Kidney tubule cell (primary cell): ENCODE data around the gene APBB2.

Experiments used
- DNase-seq: peaks from one replicate; pipeline ENCODE4 v3.0.0-alpha.2; 2018; ENCODE audit warnings: low spot score

APBB2 gene

GRCh38 chr4:40905414-40905813, 308.9 kb downstream of the APBB2 start:
- DNase-seq = no peak

- peak; percentile 36 for DNase-seq
These were observed 313.8 kb downstream of the APBB2 start for GRCh38 chr4:40900531-40900930.

GRCh38 chr4:40897557-40898203, 316.7 kb downstream of the APBB2 start:
- DNase-seq = peak; percentile 75

GRCh38 chr4:40890764-40891163, 323.6 kb downstream of the APBB2 start:
- no peak for DNase-seq

DNA sequence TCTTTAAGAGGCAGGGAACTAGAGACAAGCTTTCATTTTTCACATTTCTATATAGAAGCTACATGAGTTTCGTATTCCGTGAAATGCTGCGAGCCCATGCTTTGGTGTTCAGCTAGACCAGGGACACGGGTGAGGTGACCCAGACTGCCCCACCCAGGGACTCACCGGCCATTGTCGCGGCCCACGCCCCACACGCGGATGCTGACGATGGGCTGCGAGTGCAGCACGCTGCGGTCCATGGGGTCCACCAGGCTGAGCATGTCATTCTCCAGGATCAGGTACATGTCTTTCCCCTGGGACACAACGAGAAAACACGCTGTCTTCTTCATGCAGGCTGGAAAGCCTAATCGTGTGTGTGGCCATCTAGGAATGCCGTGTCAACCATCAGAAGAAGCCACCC, 324.1 kb downstream of the APBB2 start:
- no peak for DNase-seq

- no peak for DNase-seq
These were observed 325.4 kb downstream of the APBB2 start for GRCh38 chr4:40888933-40889332.

- DNase-seq = no peak
These were observed 326.6 kb downstream of the APBB2 start for GRCh38 chr4:40887764-40888131.

DNA sequence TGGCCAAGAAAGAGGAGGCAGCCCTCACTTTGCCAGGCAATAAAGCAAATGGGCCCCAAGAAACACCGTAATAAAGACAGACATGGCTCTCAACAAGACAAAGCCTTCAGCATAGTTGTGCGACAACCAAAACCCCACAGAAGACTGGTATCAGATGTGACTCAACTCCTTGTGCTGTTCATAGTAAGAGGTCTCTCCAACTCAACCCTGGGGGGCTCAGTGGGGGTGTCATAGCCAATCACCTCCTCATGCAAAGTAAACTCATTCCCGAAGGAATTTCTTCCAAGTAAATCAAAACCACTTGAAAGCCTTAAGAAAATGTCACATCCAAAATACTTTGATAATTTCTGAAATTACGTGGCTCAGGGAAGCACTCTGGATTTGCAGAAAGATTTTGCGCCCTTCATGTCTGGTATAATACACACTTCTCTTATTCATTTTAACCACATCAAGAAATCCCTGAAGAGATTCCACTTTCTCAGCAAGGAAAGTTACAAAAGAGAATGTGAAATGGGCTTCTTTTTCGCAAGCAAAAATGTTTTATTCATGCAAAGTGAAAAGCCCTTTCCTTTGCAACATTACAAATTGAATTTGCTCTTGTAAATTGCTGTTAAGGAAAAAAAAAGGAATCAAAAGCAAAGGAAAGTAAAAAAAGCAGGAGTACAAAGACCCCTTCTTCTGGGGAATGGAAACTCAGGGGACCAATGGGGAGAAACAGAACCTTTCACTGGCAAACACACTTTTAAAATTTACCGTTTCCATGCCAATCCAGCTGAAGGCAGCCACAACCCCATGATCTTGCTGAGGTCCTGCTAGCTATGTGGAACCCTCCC, 327.2 kb downstream of the APBB2 start:
- no peak for DNase-seq

GRCh38 chr4:40881851-40882250, 332.5 kb downstream of the APBB2 start:
- no peak for DNase-seq

DNA sequence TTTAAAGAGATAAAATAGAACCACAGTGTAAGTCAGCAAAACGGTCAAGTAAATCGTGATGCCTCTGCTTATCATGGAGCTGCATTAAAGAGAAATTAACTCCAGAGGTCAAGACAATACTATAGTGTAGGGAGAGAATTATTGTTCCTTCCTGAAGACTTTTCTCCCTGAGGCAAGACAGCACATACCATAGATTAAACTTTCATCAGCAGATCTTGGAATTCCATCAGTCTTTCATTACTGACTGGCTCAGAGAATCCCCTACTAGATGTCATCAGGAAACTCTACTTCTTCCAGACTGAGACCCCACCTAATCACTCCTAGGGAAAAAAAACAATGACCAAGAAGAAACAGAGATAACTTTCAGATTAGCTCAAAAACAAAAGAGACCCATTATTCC, 333.2 kb downstream of the APBB2 start:
- no peak for DNase-seq

- no peak for DNase-seq
These were observed 335.7 kb downstream of the APBB2 start for GRCh38 chr4:40878548-40879055.

DNA sequence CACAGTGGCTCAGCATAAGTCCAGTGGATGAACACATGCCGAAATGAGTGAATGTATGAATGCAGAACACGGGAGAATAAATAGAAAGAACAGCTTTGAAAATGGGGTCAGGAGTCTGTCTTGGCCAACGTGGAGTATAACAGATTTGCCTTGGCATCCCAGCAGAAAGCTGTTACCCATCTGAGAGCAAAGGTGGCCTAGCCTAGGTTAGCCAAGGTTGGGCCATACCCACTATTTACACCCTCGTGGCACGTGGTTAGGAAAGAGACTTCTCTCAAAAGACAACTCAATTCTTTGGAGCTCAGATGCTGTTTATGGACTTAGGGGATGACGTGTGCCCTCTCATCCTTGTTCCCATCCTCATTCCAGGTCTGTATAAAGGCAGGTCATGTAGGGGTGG, 337.3 kb downstream of the APBB2 start:
- no peak for DNase-seq

DNA sequence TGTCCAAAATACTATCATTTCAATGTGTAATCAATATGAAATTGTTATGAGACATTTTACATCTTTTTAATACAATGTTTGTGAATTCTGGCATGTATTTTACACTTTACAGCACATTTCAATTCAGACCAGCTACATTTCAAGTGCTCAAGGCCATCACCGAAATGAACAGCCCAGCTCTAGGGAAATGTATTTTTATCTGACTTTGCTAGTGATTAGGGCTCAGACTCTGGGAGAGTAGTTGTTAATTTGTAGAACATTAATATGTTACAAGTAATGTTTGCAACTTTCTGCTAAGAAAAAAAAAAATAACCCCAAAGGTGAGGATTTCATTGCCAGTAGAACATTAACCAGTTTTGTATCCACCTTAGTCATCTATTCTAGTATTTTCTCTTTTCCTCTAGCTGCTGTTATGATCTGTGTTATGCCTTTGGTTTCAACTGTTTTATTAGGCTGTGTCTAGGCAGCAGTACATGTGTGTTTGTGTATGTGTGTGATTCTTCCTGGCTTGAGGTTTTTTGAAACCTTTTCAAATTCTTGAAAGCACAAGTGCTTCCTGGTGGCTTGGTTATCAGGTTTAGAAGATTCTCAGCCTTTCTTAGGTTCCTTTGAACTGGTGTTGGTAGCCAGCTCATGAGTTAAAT, 338.7 kb downstream of the APBB2 start:
- DNase-seq = peak; percentile 64

GRCh38 chr4:40874901-40875300, 339.4 kb downstream of the APBB2 start:
- no peak for DNase-seq

GRCh38 chr4:40874331-40874730, 340.0 kb downstream of the APBB2 start:
- no peak for DNase-seq

DNA sequence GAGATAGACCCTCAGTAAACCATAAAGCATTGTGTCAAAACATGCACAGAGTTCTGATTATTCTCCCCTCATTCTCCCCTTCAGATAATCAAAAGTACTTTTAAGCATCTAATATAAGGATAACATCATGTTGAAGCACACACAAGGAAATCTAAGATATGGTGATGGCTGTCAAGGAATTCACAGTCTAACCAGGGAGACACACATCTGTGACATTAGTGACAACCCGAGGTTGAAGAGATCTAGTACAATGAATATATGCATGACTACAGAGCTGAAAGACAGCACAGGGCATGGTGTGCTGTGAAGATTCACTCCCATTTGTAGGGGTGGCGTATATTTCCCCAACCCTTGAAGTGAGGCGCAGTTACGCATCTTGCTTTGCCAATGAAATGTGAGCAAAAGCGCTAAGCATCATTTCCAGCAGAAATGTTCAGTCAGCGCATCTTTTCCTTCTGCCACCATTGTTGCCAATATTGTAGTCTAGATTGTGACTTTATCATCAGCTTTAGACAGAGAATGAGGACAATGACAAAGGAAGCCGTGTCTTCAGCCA, 342.6 kb downstream of the APBB2 start:
- no peak for DNase-seq

- DNase-seq = no peak
These were observed 344.2 kb downstream of the APBB2 start for GRCh38 chr4:40870150-40870549.

- DNase-seq = no peak
These were observed 348.6 kb downstream of the APBB2 start for GRCh38 chr4:40865696-40866095.

- DNase-seq = no peak
These were observed 349.8 kb downstream of the APBB2 start for GRCh38 chr4:40864531-40864930.

DNA sequence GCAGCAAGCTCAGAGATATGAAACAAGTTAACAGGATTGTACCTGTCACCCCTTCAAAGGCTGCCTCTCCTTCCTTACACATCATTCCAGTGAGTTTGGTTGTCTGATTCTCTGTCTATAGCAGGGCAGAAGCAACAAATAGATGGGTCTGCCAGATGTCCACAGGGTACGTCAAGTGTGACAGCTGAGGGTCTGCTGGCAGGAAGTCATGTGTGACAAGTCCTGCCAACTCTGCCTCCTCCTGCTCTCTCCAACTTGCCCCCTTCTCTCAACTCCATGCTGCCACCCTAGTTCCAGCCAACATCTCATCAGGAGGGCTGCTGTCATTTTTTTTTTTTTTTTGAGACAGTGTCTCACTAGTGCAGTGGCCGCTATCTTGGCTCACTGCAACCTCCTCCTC, 355.4 kb downstream of the APBB2 start:
- no peak for DNase-seq

DNA sequence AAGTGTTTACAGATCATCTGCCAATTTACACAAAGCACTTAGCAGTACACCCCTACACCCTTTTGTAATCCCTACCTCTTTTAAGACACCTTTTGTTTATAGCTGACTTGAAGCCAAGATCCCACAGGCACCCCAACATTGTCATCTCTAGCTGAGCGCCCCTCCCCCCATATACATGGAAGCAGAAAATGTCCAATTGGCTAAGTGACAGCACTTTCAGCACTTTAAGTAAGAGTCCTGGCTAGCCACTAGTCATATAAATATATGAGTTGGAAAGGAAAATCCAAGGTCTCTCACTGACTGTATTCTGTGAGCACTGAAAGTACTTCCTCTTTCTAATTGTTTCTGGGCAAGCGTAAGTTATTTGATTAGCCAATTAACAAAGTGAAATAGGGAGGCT, 356.4 kb downstream of the APBB2 start:
- no peak for DNase-seq

GRCh38 chr4:40856840-40857362, 357.4 kb downstream of the APBB2 start:
- peak; percentile 61 for DNase-seq
